Stimulated activated CD8-positive, alpha-beta memory T cell treated with anti-CD3 and anti-CD28 coated beads, Interleukin-7, amount 100 ng/mL, for 1 hour (primary cell): Measurements from ENCODE around the gene ISOC2.
"Not testable (repeated sequence)": the region's sequence is repeated elsewhere in the genome, so short reads cannot be mapped to it uniquely, and the experiment has no call there.

ENCODE experiments used
- DNase-seq, 2 donors: peaks; one replicate each; pipeline ENCODE4 v3.0.0-alpha.2; 2020; ENCODE audit warnings: low read depth in 2 of 2

ISOC2 gene, protein sequence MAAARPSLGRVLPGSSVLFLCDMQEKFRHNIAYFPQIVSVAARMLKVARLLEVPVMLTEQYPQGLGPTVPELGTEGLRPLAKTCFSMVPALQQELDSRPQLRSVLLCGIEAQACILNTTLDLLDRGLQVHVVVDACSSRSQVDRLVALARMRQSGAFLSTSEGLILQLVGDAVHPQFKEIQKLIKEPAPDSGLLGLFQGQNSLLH

DNA sequence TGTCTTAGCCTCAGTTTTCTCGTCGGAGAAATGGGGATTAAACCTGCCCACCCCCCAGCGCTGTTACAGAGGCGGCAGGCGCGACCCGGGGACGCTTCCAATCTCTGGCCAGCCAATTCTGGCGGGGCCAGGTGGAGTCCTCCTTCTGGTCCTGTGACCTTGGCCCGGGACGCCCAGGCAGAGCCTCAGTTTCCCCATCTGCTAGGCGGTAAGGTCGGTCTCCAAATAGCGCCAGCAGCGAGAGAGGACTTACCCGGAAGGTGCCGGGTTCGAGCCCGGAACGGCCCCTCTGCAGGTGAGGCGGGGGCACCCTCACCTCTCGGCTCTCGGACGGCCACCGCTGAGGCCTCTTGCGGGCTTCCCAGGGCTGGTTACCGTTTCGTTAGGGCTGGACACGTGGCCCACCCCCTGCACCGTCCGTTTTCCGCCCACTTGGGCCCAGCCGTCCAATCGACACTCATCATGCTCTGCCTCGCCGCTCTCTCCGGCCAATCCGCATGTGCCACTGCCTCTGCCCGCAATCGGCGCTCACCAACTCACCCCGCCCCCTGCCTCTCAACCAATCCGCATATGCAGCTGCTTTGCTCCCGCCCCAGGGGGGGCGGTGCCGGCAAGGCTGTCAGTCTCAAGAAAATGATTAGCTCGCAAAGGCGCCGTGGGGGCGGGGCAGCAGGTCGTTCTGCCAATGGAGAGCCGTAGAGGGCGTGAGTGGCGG is at the start of gene ISOC2:
ISOC2 (minus strand) TSS at position 384 of the 715 bp plus-strand sequence. CDS start 5,156 bp downstream, outside the sequence.
- peak; percentile 100 for DNase-seq

DNA sequence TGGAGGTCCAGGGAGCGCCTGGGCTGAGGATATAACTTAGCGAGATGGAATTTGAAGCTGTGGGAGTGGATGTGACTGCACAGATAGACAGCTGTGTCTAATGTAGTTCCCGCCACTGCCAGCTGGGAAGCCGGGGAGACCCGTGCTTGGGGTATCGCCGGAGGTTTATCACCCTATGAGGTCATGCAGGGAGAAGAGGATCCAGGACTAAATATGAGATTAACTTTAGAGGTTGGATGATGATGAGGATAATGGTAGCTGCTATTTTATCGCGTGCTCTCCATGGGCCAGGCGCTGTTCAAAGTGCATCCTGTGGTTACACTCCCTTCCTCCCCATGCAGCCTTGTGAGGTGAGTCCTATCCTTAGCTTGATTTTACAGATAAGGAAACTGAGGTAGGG is 46.7 kb upstream of the ISOC2 start:
- DNase-seq: no peak

DNA sequence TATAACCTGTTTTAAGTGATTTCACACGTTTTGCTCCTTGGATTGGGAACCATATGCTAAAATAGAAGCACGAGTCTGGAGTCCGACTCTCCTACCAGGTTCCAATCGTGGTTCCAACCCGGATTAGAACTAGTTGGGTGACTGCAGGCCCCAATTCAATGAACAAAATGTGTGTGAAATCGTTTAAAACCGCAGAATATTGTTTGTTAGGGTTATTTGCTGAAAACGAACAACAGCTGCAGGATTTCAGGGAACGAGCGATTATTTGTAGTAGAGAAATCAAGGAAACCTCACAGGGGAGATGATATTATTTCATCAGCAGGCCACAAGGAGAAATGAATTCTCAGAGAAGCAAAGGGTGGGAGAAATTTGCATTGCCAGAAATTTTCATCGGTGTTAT is 43.5 kb upstream of the ISOC2 start:
- DNase-seq: no peak

DNA sequence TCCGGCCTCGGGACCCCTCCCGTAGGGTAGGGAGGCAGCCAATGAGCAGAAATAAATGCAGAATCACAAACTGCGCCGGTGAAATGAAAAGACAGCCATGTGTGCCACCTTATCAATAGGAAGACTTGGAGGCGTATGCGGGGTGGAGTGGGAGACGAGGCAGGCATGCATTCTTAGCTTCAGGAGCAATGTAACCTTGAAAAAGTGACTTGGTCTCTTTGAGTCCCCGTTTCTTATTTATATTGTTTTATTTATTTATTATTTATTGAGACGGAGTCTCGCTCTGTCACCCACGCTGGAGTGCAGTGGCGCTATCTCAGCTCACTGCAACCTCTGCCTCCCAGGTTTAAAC is 42.8 kb upstream of the ISOC2 start:
- DNase-seq: no peak

DNA sequence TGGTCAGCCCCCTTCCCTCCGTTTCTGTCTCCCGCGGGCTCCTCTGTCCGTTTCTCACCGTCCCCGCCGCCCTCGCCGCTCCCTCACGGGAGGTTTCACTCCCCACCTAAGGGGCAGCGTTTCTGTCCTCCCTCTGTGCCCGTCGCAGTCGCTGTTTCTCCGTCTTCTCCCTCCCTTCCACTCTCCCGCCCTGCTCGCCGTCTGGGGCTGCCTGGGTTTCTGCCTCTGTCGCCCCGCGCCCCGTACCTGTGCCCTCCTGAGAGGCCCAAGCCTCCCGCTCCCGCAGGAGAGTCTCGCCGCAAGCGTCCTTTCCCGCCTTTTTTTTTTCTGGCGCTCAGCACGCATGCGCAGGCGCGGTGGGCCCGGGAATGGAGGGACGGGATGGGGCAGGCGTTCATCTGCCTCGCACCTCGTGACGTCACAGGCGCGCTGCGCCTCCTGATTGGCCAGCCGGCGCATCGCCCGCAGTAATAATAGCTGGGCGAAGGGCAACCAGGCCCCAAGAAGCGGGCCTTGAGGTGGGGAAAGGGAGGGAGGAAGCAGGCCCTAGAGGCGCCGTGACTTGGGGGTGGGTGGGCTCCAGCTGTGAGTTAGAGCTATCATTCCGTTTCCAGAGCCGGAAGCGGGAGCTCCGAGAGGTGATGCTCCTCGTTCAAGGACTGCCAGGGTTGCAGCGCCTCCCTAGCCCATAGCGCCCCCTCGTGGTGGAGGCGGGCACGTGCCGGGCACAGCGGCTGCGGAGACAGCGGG is 42.2 kb upstream of the ISOC2 start:
- peak; percentile 83 to 92 for DNase-seq

DNA sequence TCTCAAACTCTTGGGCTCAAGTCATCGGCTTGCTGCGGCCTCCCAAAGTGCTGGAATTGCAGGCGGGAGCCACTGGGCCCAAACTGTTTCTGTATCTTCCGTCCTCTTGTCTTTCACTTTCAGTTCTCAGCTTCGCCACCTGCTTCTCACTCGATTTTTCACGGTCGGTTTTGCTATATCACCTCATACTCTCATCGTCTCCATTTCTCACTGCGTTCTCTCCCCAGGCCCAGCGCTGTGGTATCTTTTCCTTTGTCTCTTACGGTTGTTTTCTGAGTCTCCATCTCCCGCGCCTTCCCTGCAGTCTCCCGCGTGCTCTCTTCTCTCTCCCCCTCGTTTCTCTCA is 41.7 kb upstream of the ISOC2 start:
- no peak for DNase-seq

DNA sequence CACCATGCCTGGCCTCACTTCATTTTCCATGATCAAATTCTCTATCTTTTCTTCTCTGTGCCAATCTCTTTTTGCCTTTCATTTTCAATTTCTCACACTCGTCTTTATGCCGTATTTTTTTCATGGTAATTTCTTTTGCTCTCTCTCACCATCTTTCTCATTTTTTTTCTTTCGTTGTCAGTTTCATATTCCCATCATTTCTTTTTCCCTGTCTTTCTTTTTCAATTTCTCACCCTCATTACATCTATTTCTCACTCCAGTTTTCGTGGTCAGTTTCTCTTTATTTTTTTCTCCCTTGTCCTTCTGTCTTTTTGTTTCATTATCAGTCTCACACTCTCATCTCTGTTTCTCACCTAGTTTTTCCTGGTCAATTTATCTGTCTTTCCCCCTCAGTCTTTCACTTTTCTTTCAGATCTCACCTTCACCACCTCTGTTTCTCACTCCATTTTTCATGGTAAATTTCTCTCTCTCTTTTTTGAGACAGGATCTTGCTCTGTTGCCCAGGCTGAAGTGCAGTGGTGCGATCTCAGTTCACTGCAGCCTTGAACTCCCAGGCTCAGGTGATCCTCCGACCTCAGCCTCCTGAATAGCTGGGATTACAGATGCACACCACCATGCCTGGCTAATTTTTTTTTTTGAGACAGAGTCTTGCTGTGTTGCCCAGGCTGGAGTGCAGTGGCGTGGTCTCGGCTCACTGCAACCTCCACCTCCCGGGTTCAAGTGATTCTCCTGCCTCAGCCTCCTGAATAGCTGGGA is 40.9 kb upstream of the ISOC2 start:
- no peak for DNase-seq

DNA sequence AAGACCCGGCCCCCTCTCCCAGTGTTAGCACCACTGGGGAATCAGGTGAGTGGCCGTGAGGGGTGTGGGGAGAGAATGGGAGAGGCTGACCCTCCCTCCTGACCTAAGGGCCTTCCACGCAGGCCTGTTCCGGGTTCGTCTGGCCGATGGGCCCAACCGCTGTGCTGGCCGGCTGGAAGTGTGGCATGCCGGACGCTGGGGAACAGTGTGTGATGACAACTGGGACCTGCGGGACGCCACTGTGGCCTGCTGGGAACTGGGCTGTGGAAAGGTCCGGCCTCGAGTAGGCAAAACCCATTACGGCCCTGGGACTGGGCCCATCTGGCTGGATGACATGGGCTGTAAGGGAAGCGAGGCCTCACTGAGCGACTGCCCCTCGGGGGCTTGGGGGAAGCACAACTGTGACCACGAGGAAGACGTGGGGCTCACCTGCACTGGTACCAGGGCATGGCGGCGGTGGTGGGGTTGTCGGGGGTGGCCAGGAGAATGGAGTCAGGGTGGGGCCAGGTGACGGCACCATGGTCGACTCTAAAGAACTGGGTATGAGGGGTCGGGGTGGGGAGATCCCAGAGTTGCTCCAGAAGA is 39.0 kb upstream of the ISOC2 start:
- DNase-seq: no peak

DNA sequence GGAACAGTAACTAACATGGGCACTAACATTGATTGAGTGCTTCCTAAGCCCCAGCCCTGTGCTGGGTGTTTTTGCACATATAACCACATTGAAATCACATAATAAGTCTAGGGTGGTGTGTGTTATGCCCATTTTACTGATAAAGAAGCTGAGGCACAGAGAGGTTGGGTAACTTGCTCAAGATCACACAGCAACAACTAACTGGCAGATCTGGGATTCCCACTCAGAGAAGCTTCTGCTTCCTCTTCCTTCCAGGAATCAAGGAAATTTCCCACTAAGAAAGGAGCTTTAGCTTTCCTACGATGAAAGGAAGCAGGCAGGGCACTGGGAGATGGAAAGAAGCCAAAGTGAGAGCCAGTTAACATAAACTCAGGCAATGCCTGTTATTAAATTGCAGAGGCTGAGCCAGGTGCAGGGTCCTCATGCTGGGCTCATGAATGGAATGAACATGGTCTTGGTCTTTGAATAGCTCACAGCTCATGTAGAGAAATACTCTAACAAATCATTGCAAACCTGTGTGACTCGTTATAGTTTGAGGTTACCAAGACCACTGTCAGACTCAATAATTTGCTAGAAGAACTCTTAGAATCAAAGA is 36.9 kb upstream of the ISOC2 start:
- DNase-seq: no peak

DNA sequence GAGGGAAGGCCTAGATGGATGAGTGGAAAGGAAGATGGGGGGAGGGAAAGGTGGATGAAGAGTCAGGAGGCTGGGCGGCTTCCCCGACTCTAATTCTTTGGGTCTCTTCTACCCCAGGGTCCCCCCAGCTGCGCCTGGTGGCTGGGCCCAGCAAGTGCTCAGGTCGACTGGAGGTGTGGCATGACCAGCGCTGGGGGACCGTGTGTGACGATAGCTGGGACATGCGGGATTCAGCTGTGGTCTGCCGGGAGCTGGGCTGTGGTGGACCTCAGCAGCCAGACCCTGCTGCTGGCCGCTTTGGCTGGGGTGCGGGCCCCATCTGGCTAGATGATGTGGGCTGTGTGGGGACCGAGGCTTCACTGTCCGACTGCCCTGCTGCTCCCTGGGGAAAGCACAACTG is 36.3 kb upstream of the ISOC2 start:
- no peak for DNase-seq

DNA sequence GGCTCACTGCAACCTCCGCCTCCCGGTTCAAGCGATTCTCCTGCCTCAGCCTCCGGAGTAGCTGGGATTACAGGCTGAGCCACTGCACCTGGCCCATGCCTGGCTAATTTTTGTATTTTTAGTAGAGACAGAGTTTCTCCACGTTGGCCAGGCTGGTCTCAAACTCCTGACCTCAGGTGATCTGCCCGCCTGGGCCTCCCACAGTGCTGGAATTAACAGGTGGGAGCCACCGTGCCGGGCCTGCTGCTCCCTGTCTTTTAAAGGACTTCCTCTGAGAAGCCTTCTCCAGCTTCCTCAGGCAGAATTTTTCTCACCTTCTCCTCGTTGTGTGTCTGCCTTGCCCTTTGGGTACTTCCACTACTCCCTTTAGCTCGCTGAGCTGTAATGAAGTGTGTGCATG is 35.4 kb upstream of the ISOC2 start:
- not testable (repeated sequence) for DNase-seq

DNA sequence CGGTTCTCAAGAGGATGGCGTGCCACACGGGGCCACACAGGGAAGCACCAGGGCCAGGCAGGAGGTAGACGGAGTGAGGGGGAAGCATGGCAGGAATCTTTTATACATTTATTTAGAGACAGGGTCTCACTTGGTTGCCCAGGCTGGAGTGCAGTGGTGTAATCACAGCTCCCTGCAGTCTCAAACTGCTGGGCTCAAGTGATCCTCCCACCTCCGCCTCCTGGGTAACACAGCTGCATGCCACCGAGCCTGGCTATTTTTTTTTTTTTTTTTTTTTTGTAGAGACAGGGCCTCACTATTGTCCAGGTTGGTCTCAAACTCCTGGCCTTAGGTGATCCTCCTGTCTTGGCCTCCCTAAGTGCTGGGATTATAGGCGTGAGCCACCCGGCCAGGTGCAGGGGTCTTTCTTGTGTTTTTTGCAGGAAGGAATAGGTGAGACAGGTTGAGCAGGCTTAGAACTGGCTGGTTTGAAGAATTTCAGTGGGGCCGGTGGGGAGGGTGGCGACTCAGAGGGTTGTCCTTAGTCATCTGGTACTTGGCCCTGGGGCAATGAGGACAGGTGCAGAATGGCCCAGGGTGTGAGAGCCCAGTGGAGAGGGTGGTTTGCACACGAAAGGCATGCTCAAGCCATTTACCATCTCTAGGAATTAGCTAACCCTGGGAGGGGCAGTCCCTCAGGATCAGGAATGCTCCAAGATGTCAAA is 34.4 kb upstream of the ISOC2 start:
- DNase-seq: no peak

DNA sequence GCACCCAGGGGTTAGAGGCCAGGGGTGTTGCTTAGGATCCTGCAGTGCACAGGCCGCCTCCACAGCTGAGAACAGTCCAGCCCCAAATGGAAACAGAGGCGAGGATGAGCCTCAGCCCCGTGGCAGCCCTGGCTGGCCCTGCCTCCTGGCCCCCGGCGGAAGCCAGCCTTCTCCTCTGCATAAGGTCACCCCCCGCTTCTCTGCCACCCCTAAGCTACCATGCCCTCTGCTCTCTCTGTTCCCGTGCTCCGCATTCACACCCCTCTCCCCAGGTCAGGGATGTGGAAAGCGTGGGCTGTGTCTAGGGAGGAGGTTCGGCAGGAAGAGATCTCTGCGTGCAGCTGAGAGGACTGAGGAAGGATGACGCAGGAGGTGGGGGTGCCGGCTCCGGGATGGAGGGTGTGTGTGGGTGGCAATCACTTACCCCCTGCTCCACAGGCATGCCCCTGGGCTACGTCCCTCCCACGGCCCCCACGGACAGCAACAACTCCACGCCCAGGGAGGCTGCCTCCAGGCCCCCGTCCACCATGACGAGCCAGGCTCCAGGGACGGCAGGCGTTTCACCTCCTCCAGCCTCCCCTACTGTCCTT is 32.8 kb upstream of the ISOC2 start:
- no peak for DNase-seq

DNA sequence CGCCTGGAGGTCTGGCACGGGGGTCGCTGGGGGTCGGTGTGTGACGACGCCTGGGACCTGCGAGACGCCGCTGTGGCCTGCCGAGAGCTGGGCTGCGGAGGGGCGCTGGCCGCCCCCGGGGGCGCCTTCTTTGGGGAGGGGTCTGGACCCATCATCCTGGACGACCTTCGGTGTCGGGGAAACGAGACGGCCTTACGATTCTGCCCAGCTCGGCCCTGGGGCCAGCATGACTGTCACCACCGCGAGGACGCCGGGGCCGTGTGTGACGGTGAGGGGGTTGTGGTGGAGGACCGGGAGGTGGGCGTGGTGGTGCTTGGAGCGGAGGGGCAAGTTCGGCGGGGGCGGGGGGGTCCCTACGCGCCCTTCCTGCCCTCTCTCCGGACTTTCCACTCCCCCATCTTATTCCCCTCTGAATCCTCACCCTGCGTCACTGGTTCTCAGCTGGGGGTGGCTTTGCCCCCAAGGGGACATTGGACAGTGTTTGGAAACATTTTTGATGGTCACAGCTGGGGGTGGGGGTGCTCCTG is 32.3 kb upstream of the ISOC2 start:
- no peak for DNase-seq

DNA sequence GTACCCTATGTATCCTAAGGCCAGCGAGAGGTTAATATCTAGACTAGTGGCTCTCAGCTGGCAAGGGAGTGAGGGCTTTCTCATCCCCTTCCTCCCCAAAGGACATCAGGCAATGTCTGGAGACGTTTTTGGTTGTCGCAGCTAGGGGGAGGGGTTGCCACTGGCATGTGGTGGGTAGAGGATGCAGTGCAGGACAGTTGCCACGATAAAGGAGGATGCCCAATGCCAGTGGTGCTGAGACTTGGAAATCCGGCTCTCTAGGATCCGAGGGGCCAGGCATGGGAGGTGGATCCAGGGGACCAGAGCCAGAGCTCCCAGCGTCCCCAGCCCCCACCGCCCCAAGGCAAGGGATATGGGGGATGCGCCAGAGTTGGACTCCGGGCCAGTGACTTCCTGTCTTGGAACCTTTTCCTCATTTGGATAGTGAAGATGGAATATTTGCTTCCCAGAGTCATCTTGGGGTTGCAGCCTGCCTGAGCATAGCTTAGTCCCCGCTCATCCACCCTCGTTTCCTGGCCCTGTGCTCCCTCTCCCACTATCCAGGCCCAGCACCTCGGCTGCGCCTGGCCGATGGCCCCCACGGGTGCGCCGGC is 31.7 kb upstream of the ISOC2 start:
- no peak for DNase-seq

DNA sequence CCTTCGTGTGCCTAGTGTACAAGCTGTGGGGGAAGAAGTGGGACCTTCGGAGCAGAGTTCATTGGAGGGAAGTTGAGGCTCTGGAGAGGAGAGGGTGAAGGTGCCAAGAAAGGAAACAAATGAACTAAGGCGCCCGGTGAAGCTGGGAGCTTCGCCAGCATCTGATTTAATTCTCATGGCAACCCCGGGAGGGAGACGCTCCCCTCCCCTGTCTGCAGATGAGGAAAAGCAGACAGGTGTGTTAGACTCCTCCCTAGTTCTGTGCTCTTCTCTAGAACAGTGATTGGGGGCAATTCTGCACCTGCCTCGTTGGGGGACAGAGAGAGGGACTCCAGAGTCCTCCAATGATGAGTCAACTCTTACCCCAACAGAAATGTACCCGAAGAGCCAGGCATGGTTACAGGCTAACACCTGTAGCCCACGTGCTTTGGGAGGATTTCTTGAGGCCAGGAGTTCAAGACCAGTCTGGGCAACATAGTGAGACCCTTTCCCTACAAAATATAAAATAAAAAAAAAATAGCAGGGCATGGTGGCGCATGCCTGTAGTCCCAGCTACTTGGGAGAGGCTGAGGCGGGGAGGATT is 31.0 kb upstream of the ISOC2 start:
- no peak for DNase-seq

DNA sequence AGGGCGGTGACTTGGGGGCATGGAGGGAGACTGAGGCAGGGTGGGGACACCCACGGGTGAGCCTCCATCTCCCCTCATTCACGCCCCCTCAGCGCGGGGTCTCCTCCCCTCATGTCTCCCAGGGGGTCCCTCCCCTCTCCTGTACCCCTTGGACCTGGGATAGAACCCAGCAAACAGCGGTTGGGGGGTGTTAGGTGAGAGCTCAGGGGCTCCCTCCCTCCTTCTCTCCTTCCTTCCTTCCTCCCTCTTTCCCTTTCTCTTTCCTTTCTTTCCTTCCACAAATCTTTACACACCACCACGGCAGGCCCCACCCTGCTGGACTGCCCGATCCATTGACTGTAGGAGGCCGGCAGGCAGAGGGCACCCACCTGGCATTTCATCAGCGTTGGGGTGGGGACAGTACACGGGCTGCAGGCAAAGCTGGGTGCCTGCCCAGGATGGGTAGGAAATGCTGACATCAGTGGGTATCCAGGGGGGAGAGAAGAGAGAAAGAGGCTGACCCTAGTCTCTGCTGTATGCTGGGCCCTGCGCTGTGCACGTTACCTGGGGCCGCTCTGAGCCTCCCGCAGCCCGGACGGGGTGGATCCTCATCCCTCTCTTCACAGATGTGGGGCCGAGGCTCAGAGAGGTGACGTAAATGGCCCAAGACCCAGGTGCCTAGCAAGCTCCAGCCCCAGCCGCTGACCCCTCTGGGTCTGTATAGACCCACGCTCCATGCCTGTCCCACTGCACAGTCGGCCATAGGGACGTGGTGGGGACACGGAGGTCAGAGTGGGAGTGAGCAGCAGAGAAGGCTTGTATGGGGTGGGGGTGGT is 30.3 kb upstream of the ISOC2 start:
- no peak for DNase-seq

DNA sequence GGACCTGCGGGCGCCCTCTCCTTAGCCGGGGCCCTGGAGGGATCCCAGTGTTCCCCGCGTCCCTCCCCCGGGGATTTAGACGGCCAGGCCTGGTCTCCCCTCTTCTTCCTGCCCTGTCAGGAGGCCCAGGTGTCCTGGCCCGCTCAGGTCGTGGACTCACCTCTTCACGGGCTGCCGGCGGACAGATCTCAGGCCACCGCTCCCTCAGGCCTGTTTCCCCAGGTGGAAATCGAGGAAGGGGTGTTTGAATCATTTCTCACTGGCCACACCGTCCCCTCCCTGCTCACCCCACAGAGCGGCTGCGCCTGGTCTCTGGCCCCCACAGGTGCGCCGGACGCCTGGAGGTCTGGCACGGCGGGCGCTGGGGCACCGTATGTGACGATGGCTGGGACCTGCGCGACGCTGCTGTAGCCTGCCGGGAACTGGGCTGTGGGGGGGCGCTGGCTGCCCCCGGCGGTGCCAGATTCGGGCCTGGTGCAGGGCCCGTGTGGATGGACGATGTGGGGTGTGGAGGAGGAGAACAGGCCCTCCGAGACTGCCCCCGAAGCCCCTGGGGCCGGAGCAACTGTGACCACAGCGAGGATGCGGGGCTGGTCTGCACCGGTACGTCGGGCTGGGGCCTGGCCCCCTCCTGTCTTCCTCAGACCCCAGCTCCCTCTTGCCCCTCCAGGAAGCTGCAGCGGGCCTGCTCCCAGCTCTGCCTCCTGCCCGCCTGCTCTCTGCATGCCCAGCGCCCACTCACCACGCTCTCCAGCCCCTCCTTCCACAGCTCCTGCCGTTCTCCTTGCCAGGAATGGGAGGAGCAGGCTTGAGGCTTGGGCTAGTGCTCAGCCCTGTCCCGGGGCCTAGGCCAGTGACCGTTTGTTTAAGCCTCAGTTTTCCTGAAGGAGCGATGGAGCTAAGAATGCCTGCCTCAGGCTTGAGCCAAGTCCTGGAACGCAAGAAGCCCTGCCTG is 29.3 kb upstream of the ISOC2 start:
- no peak for DNase-seq
